Transverse colon (tissue), 3 donors: ENCODE measurements around the gene NAB2.

Source experiments
- POLR2A ChIP-seq: fragments of 450-650 bp; IDR thresholded peaks from one replicate; pipeline ENCODE4 v1.6.1; 2016; ENCODE audit warnings: antibody characterized with exemption, mild to moderate bottlenecking, moderate library complexity
- TF ChIP-seq, protein P1 (sequence below), 5 experiments: fragments of 200-600 bp in 3 of 5; fragments of 450-650 bp in 2 of 5; sonication (generic) in 3 of 5; IDR thresholded peaks; 1 replicate in 2 of 5; 2 replicates in 3 of 5; pipeline ENCODE4 v1.5.1; 2016 to 2017; ENCODE audit warnings: antibody characterized with exemption in 5 of 5, inconsistent platforms in 3 of 5, mild to moderate bottlenecking in 2 of 5, moderate library complexity in 1 of 5

DNA sequence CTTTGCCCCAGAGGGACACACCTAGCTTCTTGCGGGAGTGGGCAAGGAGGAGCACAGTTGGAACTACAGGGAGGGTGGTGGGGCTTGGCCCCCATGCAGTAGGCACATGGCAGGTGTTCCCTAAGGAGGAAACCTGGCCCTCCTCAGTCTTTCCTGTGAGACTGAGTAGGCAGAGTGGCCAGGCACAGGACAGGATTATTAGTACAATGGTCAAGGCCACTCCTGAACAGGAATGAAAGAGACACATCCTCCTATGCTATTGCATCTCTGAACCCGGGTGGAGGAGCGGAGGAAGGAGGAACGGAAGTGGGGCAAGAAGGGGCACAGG is 39.8 kb upstream of the NAB2 start:
- TF ChIP-seq, protein P1, sequence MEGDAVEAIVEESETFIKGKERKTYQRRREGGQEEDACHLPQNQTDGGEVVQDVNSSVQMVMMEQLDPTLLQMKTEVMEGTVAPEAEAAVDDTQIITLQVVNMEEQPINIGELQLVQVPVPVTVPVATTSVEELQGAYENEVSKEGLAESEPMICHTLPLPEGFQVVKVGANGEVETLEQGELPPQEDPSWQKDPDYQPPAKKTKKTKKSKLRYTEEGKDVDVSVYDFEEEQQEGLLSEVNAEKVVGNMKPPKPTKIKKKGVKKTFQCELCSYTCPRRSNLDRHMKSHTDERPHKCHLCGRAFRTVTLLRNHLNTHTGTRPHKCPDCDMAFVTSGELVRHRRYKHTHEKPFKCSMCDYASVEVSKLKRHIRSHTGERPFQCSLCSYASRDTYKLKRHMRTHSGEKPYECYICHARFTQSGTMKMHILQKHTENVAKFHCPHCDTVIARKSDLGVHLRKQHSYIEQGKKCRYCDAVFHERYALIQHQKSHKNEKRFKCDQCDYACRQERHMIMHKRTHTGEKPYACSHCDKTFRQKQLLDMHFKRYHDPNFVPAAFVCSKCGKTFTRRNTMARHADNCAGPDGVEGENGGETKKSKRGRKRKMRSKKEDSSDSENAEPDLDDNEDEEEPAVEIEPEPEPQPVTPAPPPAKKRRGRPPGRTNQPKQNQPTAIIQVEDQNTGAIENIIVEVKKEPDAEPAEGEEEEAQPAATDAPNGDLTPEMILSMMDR (IDR thresholded peaks at IDR 0.05) = no peak
- peak; percentile 36 for TF ChIP-seq POLR2A
